HepG2 (cell line): ENCODE results near the gene TPI1. TPM values are rescaled to one million over a fixed set of nuclear protein-coding genes. Genes with fewer than 3 reads are reported as not detected.

Experiments used
- EEA1 ChIP-seq: sonication (generic); formaldehyde crosslinking; IDR thresholded peaks from 2 replicates; pipeline ENCODE4 v1.5.1; 2020; ENCODE audit warnings: mild to moderate bottlenecking, missing genetic modification reagents, borderline replicate concordance
- GABPA ChIP-seq, 2 experiments: IDR thresholded peaks; 2 replicates each; pipeline ENCODE4 v1.6.1; 2011 to 2016; ENCODE audit warnings: low read depth in 2 of 2, low read length in 1 of 2, missing biosample characterization in 1 of 2, missing genetic modification characterization in 1 of 2
- GATAD1 ChIP-seq: IDR thresholded peaks from 2 replicates; pipeline ENCODE4 v1.6.1; 2016; ENCODE audit warnings: missing genetic modification reagents, missing compliant biosample characterization
- IRF2 ChIP-seq: IDR thresholded peaks from 2 replicates; pipeline ENCODE4 v1.6.1; 2018; ENCODE audit warnings: missing genetic modification reagents, missing compliant biosample characterization
- KDM3A ChIP-seq: IDR thresholded peaks from 2 replicates; pipeline ENCODE4 v1.6.1; 2018; ENCODE audit warnings: low read depth, missing compliant biosample characterization
- MLLT10 ChIP-seq: sonication (generic); formaldehyde crosslinking; IDR thresholded peaks from 2 replicates; pipeline ENCODE4 v1.4.0; 2020; ENCODE audit warnings: missing genetic modification reagents
- NAIF1 ChIP-seq: sonication (generic); formaldehyde crosslinking; IDR thresholded peaks from 2 replicates; pipeline ENCODE4 v1.5.0; 2020; ENCODE audit warnings: mild to moderate bottlenecking, missing genetic modification reagents, borderline replicate concordance
- SIX4 ChIP-seq: sonication (generic); formaldehyde crosslinking; IDR thresholded peaks from 2 replicates; pipeline ENCODE4 v1.4.0; 2020; ENCODE audit warnings: missing genetic modification reagents
- SMAD3 ChIP-seq: sonication (generic); formaldehyde crosslinking; IDR thresholded peaks from 2 replicates; pipeline ENCODE4 v1.4.0; 2020; ENCODE audit warnings: missing genetic modification reagents
- TFDP1 ChIP-seq: IDR thresholded peaks from 2 replicates; pipeline ENCODE4 v1.6.1; 2016; ENCODE audit warnings: missing compliant biosample characterization, missing genetic modification reagents, borderline replicate concordance
- THAP11 ChIP-seq: IDR thresholded peaks from 2 replicates; pipeline ENCODE4 v1.6.1; 2016; ENCODE audit warnings: missing biosample characterization, missing genetic modification reagents
- ZNF292 ChIP-seq: sonication (generic); formaldehyde crosslinking; IDR thresholded peaks from 2 replicates; pipeline ENCODE4 v1.8.1; 2022; ENCODE audit warnings: mild to moderate bottlenecking, low read depth, missing genetic modification reagents, borderline replicate concordance
- polyA plus RNA-seq, 8 experiments: library from polyadenylated mRNA; depleted of rRNA in 3 of 8; stranded (reverse) in 7 of 8; unstranded in 1 of 8; fragments of >200 nt; fragmentation: Illumina TruSeq in 4 of 8; extraction: Trizol in 4 of 8; gene quantifications; 2 replicates each; pipeline versions ENCODE4 v1.2.1 to v1.2.3, GENCODE V29; 2011 to 2016; ENCODE audit warnings: low read depth in 4 of 8, missing spikeins in 1 of 8, mixed read lengths in 1 of 8; ENCODE audit not compliant: insufficient read depth in 1 of 8
- total RNA-seq, 5 experiments: library from RNA; depleted of rRNA; stranded (reverse); fragments of >200 nt; fragmentation: Illumina TruSeq; extraction: Trizol; gene quantifications; 2 replicates each; pipeline ENCODE4 v1.2.3, GENCODE V29; 2016; ENCODE audit warnings: low read depth in 1 of 5
- TF ChIP-seq, protein P1 (sequence below): sonication (generic); formaldehyde crosslinking; IDR thresholded peaks from 2 replicates; pipeline ENCODE4 v1.8.1; 2023; ENCODE audit warnings: mild to moderate bottlenecking, missing genetic modification reagents
- TF ChIP-seq, protein P2 (sequence below): sonication (generic); formaldehyde crosslinking; IDR thresholded peaks from 2 replicates; pipeline ENCODE4 v1.4.0; 2020; ENCODE audit warnings: mild to moderate bottlenecking, missing genetic modification reagents
- TF ChIP-seq, protein P3 (sequence below): sonication (generic); formaldehyde crosslinking; IDR thresholded peaks from 2 replicates; pipeline ENCODE4 v1.4.0; 2020; ENCODE audit warnings: missing genetic modification reagents
- TF ChIP-seq, protein P4 (sequence below): fragments of 450-650 bp; IDR thresholded peaks from 2 replicates; pipeline ENCODE4 v1.6.1; 2017

TPI1 gene
- total and polyA plus RNA-seq, 2 of the 13 experiments (the other 11 are each of a cell fraction or from before 2014, with no cell fraction given) = 945 to 2,535 TPM

GRCh38 chr12:6872073-6873048, 5.0 kb downstream of the TPI1 start (continued):
- TF ChIP-seq KDM3A (CRISPR knock-in tag) (0 out of 2 replicates have a peak, but pooled peaks have one; percentile 18), NAIF1 (no peak), ZNF292 (CRISPR knock-in tag) (no peak), IRF2 (peak; percentile 61; the same call in 1 of the 2 replicates), GATAD1 (CRISPR knock-in tag) (peak; percentile 78; the same call in 1 of the 2 replicates), MLLT10 (no peak), EEA1 (CRISPR knock-in tag) (no peak), SMAD3 (CRISPR knock-in tag) (no peak), TFDP1 (CRISPR knock-in tag) (peak; percentile 48; the same call in 1 of the 2 replicates), GABPA (IDR thresholded peaks at IDR 0.05; ENCODE audit: low read depth, low read length) (no peak), GABPA (CRISPR knock-in tag; IDR thresholded peaks at IDR 0.05; ENCODE audit: low read depth) (peak; percentile 24; the same call in 1 of the 2 replicates), SIX4 (CRISPR knock-in tag) (no peak; the same call in 1 of the 2 replicates), THAP11 (CRISPR knock-in tag) (peak; percentile 56)
- TF ChIP-seq, protein P1, sequence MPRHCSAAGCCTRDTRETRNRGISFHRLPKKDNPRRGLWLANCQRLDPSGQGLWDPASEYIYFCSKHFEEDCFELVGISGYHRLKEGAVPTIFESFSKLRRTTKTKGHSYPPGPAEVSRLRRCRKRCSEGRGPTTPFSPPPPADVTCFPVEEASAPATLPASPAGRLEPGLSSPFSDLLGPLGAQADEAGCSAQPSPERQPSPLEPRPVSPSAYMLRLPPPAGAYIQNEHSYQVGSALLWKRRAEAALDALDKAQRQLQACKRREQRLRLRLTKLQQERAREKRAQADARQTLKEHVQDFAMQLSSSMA = no peak
- TF ChIP-seq, protein P2, sequence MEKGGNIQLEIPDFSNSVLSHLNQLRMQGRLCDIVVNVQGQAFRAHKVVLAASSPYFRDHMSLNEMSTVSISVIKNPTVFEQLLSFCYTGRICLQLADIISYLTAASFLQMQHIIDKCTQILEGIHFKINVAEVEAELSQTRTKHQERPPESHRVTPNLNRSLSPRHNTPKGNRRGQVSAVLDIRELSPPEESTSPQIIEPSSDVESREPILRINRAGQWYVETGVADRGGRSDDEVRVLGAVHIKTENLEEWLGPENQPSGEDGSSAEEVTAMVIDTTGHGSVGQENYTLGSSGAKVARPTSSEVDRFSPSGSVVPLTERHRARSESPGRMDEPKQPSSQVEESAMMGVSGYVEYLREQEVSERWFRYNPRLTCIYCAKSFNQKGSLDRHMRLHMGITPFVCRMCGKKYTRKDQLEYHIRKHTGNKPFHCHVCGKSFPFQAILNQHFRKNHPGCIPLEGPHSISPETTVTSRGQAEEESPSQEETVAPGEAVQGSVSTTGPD (CRISPR knock-in tag) = no peak
- TF ChIP-seq, protein P3, sequence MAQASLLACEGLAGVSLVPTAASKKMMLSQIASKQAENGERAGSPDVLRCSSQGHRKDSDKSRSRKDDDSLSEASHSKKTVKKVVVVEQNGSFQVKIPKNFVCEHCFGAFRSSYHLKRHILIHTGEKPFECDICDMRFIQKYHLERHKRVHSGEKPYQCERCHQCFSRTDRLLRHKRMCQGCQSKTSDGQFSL (CRISPR knock-in tag) = peak; percentile 57
- TF ChIP-seq, protein P4, sequence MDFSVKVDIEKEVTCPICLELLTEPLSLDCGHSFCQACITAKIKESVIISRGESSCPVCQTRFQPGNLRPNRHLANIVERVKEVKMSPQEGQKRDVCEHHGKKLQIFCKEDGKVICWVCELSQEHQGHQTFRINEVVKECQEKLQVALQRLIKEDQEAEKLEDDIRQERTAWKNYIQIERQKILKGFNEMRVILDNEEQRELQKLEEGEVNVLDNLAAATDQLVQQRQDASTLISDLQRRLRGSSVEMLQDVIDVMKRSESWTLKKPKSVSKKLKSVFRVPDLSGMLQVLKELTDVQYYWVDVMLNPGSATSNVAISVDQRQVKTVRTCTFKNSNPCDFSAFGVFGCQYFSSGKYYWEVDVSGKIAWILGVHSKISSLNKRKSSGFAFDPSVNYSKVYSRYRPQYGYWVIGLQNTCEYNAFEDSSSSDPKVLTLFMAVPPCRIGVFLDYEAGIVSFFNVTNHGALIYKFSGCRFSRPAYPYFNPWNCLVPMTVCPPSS = no peak
